Liver (tissue), 9 donors: Measurements from ENCODE around the gene PRSS56. TPM values are rescaled to one million over a fixed set of nuclear protein-coding genes. Genes with fewer than 3 reads are reported as not detected.

ENCODE experiments used
- DNase-seq: peaks from one replicate; pipeline ENCODE4 v3.0.0-alpha.2; 2017; ENCODE audit warnings: low spot score
- H3K27ac ChIP-seq, 2 donors: one replicate each; pipeline ENCODE4 v1.7.0; 2013; ENCODE audit warnings: inconsistent platforms in 2 of 2, low read length in 2 of 2, control low read depth in 1 of 2, low read depth in 1 of 2, mild to moderate bottlenecking in 1 of 2
- H3K27me3 ChIP-seq, 4 donors: one replicate each; pipeline versions ENCODE4 v1.6.1 to v1.7.0; 2013; ENCODE audit warnings: low read length in 3 of 4, inconsistent platforms in 1 of 4, mild to moderate bottlenecking in 1 of 4, moderate library complexity in 1 of 4; ENCODE audit not compliant: control insufficient read depth in 4 of 4, insufficient read depth in 4 of 4
- H3K36me3 ChIP-seq, 4 donors: one replicate each; pipeline versions ENCODE4 v1.6.1 to v1.7.0; 2013; ENCODE audit warnings: low read length in 3 of 4, mild to moderate bottlenecking in 3 of 4, low read depth in 1 of 4, moderate library complexity in 1 of 4; ENCODE audit not compliant: control insufficient read depth in 4 of 4, insufficient read depth in 3 of 4
- H3K4me1 ChIP-seq, 4 donors: one replicate each; pipeline versions ENCODE4 v1.6.1 to v1.7.0; 2013; ENCODE audit warnings: low read length in 3 of 4, mild to moderate bottlenecking in 3 of 4, moderate library complexity in 1 of 4; ENCODE audit not compliant: control insufficient read depth in 4 of 4, insufficient read depth in 4 of 4
- H3K4me3 ChIP-seq, 3 donors: one replicate each; pipeline versions ENCODE4 v1.6.1 to v1.7.0; 2013; ENCODE audit warnings: low read length in 3 of 3, control low read depth in 1 of 3, low read depth in 1 of 3, mild to moderate bottlenecking in 1 of 3
- H3K9ac ChIP-seq, 2 donors: one replicate each; pipeline ENCODE4 v1.7.0; 2013; ENCODE audit warnings: low read length in 2 of 2, mild to moderate bottlenecking in 2 of 2, moderate library complexity in 2 of 2, control low read depth in 1 of 2, low read depth in 1 of 2
- H3K9me3 ChIP-seq, 4 donors: one replicate each; pipeline versions ENCODE4 v1.6.1 to v1.7.0; 2013; ENCODE audit warnings: low read length in 3 of 4; ENCODE audit not compliant: control insufficient read depth in 4 of 4
- EGR1 ChIP-seq, 2 donors: IDR thresholded peaks; 2 replicates each; pipeline ENCODE4 v1.6.1; 2016 to 2018; ENCODE audit warnings: antibody characterized with exemption in 2 of 2, low read depth in 2 of 2
- FOXA1 ChIP-seq: IDR thresholded peaks from 2 replicates; pipeline ENCODE4 v1.6.1; 2016; ENCODE audit warnings: antibody characterized with exemption
- FOXA2 ChIP-seq: IDR thresholded peaks from 2 replicates; pipeline ENCODE4 v1.6.1; 2016; ENCODE audit warnings: antibody characterized with exemption
- GABPA ChIP-seq, 2 donors: IDR thresholded peaks in 1 of 2; conservative IDR thresholded peaks in 1 of 2; 2 replicates each; pipeline ENCODE4 v1.6.1; 2016; ENCODE audit warnings: antibody characterized with exemption in 2 of 2, mild to moderate bottlenecking in 1 of 2, moderate library complexity in 1 of 2
- HNF4A ChIP-seq, 2 donors: conservative IDR thresholded peaks; 2 replicates each; pipeline ENCODE4 v1.6.1; 2016; ENCODE audit warnings: antibody characterized with exemption in 2 of 2, mild to moderate bottlenecking in 2 of 2
- HNF4G ChIP-seq: IDR thresholded peaks from 2 replicates; pipeline ENCODE4 v1.6.1; 2016; ENCODE audit warnings: antibody characterized with exemption
- JUND ChIP-seq, 2 donors: IDR thresholded peaks; 2 replicates each; pipeline ENCODE4 v1.6.1; 2016; ENCODE audit warnings: antibody characterized with exemption in 2 of 2
- MAX ChIP-seq: IDR thresholded peaks from 2 replicates; pipeline ENCODE4 v1.6.1; 2016; ENCODE audit warnings: antibody characterized with exemption
- NR2F2 ChIP-seq: IDR thresholded peaks from 2 replicates; pipeline ENCODE4 v1.6.1; 2016; ENCODE audit warnings: antibody characterized with exemption
- RAD21 ChIP-seq, 2 donors: IDR thresholded peaks; 2 replicates each; pipeline ENCODE4 v1.6.1; 2016; ENCODE audit warnings: antibody characterized with exemption in 2 of 2, mild to moderate bottlenecking in 2 of 2
- REST ChIP-seq: IDR thresholded peaks from 2 replicates; pipeline ENCODE4 v1.6.1; 2016; ENCODE audit warnings: antibody characterized with exemption, mild to moderate bottlenecking
- RXRA ChIP-seq, 2 donors: IDR thresholded peaks; 2 replicates each; pipeline ENCODE4 v1.6.1; 2017 to 2018; ENCODE audit warnings: antibody characterized with exemption in 2 of 2, mild to moderate bottlenecking in 1 of 2
- SP1 ChIP-seq: IDR thresholded peaks from 2 replicates; pipeline ENCODE4 v1.6.1; 2018; ENCODE audit warnings: antibody characterized with exemption, mild to moderate bottlenecking
- TAF1 ChIP-seq: conservative IDR thresholded peaks from 2 replicates; pipeline ENCODE4 v1.6.1; 2016; ENCODE audit warnings: antibody characterized with exemption, mild to moderate bottlenecking
- YY1 ChIP-seq: IDR thresholded peaks from 2 replicates; pipeline ENCODE4 v1.6.1; 2016; ENCODE audit warnings: antibody characterized with exemption, mild to moderate bottlenecking
- ZBTB33 ChIP-seq: IDR thresholded peaks from 2 replicates; pipeline ENCODE4 v1.6.1; 2016; ENCODE audit warnings: antibody characterized with exemption
- WGBS: extraction: QIAGEN DNeasy Blood & Tissue Kit; methylation state at CpG from one replicate; pipeline ENCODE4 v1.1.7; 2013; 5-methylcytosine and 5-hydroxymethylcytosine counted together
- polyA plus RNA-seq, 2 donors: library from polyadenylated mRNA; stranded (reverse) in 1 of 2; unstranded in 1 of 2; fragments of 200-250 nt in 1 of 2; fragments of >200 nt in 1 of 2; fragmentation: Nextera tagmentation in 1 of 2; extraction: Ambion mirVana in 1 of 2; gene quantifications; one replicate each; pipeline versions ENCODE4 v1.2.1 to v1.2.3, GENCODE V29; 2013 to 2015
- total RNA-seq, 2 donors: library from RNA; depleted of rRNA; stranded (reverse); fragments of >200 nt; gene quantifications; one replicate each; pipeline ENCODE4 v1.2.3, GENCODE V29; 2014
- TF ChIP-seq, protein P1 (sequence below): fragments of 150-350 bp; IDR thresholded peaks from 2 replicates; pipeline ENCODE4 v1.5.1; 2017; ENCODE audit warnings: improper control_type of control experiment, low read depth, low read length; ENCODE audit not compliant: missing input control
- TF ChIP-seq, protein P2 (sequence below): IDR thresholded peaks from 2 replicates; pipeline ENCODE4 v1.6.1; 2016; ENCODE audit warnings: antibody characterized with exemption
- donor health status: healthy.
- donor health status: healthy.
- donor health status: healthy.
- donor health status: healthy.
- donor health status: healthy.

Gene PRSS56
- total and polyA plus RNA-seq, 4 donors, result 0.02 TPM; not detected in 3

DNA sequence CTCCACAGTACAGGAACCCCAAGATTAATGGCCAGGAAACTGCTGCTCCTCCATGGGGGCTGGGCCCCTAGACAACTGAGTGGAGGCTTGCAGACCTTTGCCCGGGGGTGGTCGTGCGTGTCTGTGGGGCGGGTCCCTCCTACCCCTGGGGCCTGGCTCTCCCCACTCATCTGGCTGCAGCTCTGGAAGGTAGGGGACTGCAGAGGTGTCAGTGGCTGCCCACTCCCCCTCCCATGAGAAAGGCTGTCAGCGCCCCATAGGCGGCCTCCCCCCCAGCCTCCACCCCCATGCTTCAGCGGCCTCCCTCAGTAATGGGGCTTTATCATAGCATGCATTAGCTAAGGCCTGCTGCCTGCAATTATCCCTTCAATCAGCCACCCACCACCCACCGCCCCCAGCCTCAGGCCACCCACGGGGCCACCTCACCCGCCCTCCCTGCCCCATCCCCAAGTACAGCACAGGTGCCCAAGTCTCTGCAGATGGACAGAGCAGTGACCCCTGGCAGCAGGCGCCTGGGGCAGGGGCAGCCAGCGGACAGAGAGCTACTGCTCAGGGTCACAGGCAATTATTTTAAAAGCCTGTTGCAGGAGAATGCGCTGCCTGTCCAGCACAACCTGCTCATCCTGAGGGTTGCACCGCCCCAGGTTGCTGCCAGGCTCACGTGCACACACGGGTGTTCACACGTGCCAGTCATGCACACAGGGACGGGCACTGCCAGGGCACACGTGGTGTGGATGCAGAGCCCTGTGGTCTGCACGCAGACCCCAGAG is 23.5 kb upstream of the PRSS56 start (continued):
- TF ChIP-seq, protein P1, sequence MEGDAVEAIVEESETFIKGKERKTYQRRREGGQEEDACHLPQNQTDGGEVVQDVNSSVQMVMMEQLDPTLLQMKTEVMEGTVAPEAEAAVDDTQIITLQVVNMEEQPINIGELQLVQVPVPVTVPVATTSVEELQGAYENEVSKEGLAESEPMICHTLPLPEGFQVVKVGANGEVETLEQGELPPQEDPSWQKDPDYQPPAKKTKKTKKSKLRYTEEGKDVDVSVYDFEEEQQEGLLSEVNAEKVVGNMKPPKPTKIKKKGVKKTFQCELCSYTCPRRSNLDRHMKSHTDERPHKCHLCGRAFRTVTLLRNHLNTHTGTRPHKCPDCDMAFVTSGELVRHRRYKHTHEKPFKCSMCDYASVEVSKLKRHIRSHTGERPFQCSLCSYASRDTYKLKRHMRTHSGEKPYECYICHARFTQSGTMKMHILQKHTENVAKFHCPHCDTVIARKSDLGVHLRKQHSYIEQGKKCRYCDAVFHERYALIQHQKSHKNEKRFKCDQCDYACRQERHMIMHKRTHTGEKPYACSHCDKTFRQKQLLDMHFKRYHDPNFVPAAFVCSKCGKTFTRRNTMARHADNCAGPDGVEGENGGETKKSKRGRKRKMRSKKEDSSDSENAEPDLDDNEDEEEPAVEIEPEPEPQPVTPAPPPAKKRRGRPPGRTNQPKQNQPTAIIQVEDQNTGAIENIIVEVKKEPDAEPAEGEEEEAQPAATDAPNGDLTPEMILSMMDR, result no peak
- TF ChIP-seq YY1, result no peak
- TF ChIP-seq RAD21 (IDR thresholded peaks at IDR 0.05), result no peak
- no peak for TF ChIP-seq TAF1
- TF ChIP-seq, protein P2, sequence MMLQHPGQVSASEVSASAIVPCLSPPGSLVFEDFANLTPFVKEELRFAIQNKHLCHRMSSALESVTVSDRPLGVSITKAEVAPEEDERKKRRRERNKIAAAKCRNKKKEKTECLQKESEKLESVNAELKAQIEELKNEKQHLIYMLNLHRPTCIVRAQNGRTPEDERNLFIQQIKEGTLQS, result no peak

DNA sequence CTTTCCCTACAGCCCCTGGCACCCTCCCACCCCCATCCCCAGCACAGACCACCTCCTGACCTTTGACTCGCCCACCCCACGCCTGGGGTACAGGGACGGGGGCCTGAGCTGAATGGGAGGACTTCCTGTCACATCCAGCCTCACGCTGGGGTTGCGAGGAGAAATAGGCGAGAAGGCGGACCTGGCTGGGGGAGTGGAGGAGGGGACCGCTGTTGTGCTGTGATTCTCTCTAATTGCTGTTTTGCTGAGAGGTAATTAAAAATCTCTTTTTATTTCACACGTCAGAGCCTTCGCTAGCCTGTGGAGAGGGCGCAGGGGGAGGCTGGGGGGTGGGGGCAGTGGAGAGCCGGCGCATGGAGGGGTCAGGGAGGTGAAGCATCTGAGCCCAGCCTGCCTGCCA is 22.8 kb upstream of the PRSS56 start:
- Histone ChIP-seq H3K4me1 (peaks cover 0 to 2% (median 0%) of the 10 kb centered on the region in 4 donors), H3K27ac (no peak overlapping the region), H3K36me3 (no peaks in the 10 kb centered on the region), H3K9me3 (no peaks in the 10 kb centered on the region), H3K9ac (no peak overlapping the region), H3K27me3 (no peaks in the 10 kb centered on the region), H3K4me3 (no peak overlapping the region)
- WGBS, result 82% methylated on average over 13 of the region's 13 CpGs
- TF ChIP-seq, protein P1, result no peak
- TF ChIP-seq HNF4A (conservative IDR thresholded peaks at IDR 0.05) (no peak), TAF1 (no peak), ZBTB33 (no peak), NR2F2 (no peak), RXRA (IDR thresholded peaks at IDR 0.05) (no peak), MAX (no peak), SP1 (no peak), FOXA1 (no peak), GABPA (IDR thresholded peaks at IDR 0.05 in 1 of 2, conservative IDR thresholded peaks at IDR 0.05 in 1 of 2) (no peak), FOXA2 (no peak), REST (no peak), HNF4G (no peak), EGR1 (IDR thresholded peaks at IDR 0.05; ENCODE audit: low read depth in 2 of 2) (no peak), RAD21 (IDR thresholded peaks at IDR 0.05) (no peak), YY1 (no peak), JUND (IDR thresholded peaks at IDR 0.05) (no peak)
- TF ChIP-seq, protein P2, result no peak
- no peak for DNase-seq
